HG02981 (cell line): ENCODE measurements around the gene SGMS1.
"Not testable (repeated sequence)": the region's sequence is repeated elsewhere in the genome, so short reads cannot be mapped to it uniquely, and the experiment has no call there.

Source experiments
- ATAC-seq: cut with Tn5 transposase; IDR thresholded peaks from one replicate; pipeline ENCODE4 v1.9.1; 2021; ENCODE audit warnings: mild to moderate bottlenecking, moderate library complexity; ENCODE audit not compliant: unreplicated experiment

The SGMS1 gene

DNA sequence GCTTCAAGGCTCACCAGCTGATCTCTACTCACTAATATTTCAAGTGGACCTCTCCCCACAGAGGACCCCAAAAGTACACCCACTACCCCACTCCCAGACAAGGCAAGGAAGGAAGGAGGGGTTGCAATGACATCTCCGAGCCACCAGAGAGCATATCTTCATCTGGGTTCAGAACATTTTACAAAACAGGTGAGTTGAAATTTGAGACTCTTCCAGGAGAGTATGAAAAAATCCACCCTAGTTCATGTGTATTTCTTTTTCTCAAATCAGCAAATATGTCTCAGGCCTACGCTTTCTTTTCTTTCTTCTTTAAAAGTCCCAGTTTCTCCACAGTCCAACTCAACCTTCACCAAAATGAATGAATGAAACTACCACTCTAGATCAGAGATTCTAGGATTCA lies 61.9 kb downstream of the SGMS1 start:
- ATAC-seq = no peak

DNA sequence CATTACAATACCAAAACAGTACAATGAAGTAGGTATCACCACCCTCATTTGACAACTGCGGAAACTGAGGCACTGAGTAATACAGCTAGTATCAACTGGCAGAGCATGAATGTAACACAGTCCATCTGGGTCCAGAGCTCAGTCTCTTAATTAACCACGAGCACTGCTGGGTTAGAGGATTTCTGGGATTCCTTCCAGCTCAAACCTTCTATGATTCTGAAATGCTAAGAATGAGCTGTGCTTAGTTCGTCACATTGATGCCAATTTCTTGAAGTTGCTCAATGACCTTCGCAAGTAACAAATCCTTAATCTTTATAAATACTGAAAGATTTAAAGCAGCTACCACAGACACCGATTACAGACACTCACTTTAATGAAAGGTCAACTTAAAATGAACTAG lies 62.5 kb downstream of the SGMS1 start:
- ATAC-seq = no peak

- ATAC-seq = no peak
Observed at GRCh38 chr10:50560370-50560769, 63.4 kb downstream of the SGMS1 start.

- no peak for ATAC-seq
Observed at GRCh38 chr10:50558371-50558770, 65.4 kb downstream of the SGMS1 start.

DNA sequence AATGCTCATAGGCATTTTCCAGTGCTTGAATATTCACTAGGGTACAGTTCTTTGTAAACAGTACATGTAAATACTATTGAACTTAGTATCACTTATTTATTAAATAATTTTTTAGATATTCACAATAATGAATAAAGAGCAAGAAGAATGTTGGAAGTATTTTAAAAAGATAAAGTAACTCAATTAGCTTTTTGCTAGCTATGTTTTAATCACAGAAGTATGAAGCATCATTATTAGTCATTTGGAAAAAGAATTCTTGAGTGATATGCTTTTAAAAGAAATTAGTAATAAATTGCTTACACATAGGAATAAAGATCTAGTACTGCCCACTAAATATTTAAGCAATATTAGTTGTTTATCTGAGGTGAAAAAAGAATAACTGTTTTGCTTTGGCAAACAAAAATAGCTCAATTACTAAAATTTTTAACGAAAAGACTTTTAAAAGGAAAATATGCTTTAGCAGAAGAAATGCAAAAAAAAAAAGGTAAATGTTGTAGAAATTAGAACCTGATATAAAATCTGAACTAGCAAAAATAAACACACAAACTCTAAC lies 66.5 kb downstream of the SGMS1 start:
- no peak for ATAC-seq

- ATAC-seq = no peak
Observed at GRCh38 chr10:50556237-50557120, 67.3 kb downstream of the SGMS1 start.

DNA sequence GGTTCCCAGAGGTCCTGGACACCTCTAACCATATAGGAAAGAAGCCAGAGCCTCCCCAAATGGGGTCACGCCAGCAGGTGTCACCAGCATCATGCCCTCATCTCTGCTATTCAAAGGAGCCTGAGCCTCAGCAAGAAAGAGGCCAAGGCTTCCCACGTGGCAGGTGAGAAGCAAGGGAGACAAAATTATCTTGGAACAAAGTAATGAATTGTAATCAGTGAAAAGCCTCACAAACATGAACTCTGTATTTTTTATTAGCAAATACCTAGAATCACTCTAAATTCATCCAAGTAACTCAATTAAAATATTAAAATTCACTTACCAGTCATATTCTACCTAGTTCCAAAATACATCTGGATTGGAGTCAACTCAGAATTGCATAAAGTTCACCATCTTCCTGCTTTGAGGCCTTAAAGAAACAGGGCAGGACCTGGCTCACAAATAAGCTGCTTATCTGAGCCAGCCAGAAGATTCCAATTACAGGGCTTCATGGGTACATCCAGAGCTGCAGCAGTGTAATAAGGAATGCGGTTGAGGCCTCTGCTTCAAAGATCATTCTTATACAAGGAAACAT lies 68.7 kb downstream of the SGMS1 start:
- no peak for ATAC-seq

GRCh38 chr10:50554376-50554994 lies 69.3 kb downstream of the SGMS1 start:
- ATAC-seq = no peak

GRCh38 chr10:50552771-50553535 lies 70.8 kb downstream of the SGMS1 start:
- ATAC-seq = peak; percentile 66

GRCh38 chr10:50552308-50552707 lies 71.4 kb downstream of the SGMS1 start:
- ATAC-seq = no peak

- ATAC-seq = no peak
Observed at GRCh38 chr10:50551894-50552293, 71.9 kb downstream of the SGMS1 start.

DNA sequence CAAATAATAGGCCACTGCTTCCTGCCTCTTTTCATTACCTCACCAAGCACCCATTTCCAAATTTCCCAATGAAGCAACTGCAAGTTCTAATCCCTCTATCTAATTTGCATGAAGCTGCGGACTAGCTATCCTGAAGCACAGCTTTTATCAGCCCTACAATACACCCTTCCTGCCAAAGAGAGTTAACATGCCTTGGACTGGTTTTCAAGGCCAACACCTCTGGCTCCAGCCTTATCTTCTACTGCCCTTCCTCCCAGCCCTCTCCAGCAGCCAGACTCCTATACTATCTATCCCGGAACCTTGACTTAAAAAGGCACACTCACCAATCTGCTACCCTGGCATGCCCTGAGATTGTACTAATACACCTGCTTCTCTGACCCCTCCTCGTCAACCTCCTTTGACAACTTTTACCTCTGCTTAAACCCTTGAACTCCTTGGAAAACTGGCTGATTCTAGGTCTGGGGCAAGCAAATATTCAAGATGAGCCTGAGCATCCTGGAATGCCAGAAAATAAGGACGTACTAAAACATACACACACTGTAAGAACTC lies 73.4 kb downstream of the SGMS1 start:
- ATAC-seq = no peak

GRCh38 chr10:50549186-50549585 lies 74.6 kb downstream of the SGMS1 start:
- ATAC-seq = not testable (repeated sequence)

DNA sequence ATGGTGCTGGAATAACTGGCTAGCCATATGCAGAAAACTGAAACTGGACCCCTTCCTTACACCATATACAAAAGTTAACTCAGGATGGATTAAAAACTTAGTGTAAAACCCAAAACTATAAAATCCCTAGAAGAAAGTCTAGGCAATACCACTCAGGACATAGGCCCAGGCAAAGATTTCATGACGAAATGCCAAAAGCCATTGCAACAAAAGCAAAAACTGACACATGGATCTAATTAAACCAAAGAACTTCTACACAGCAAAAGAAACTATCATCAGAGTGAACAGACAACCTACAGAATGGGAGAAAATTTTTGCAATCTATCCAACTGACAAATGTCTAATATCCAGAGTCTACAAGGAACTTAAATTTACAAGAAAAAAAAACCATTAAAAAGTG lies 75.3 kb downstream of the SGMS1 start:
- not testable (repeated sequence) for ATAC-seq

DNA sequence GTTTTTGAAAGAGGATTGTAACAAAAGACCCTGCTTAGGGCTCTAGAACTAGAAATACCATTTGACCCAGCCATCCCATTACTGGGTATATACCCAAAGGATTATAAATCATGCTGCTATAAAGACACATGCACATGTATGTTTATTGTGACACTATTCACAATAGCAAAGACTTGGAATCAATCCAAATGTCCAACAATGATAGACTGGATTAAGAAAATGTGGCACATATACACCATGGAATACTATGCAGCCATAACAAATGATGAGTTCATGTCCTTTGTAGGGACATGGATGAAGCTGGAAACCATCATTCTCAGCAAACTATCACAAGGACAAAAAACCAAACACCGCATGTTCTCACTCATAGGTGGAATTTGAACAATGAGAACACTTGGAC lies 77.5 kb downstream of the SGMS1 start:
- ATAC-seq = not testable (repeated sequence)

DNA sequence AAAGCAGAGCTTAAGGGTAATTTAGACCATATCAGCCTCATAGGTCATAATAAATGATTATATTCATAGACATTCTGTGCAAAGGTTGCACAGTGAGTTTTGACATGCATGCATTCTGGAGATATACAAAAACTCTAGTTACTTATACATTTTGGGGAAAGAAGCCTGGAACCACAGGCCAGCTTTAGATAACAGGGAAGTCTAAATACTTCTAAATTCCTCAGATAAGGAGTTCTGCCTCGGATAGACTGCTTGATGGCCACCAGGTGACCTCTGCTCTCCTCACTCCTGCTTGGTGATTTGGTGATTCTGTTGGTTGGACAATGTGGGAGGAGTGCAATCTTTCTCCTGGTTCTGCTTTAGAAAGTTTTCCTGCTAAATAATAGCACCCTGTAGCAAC lies 77.9 kb downstream of the SGMS1 start:
- no peak for ATAC-seq

GRCh38 chr10:50544857-50545429 lies 78.8 kb downstream of the SGMS1 start:
- ATAC-seq = no peak

DNA sequence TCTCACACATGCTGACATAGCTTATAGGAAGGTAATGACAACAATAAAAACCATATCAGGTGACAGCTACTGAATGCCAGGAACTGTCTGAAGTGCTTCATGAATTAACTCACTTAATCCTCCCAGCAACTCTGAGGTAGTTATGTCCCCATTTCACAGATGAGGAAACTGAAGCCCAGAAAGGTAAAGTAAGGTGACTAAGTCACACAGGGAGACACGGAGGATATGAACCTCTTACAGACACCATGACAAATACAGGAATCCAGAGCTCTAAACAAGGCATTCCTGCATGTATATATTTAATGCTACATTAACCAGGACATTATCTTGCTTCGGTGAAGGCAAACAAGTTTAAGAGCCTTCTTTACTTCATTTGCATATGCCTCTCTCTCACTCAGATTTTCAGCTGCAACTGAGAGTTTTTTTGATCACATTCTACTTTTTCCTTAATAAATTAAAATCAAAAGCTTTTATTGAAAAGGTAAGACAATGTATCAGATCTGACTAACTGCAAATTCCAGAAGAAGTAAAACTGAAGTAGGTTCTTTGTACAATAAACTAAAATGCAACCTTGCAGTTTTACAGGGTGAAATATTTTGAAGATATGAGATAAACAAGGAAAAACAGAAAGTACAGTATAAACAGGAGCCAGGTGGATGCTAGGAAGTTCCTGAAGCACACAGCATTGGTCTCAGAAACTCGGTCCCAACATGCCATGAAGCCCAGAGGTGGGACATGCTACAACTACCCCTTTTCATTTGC lies 79.5 kb downstream of the SGMS1 start:
- no peak for ATAC-seq

DNA sequence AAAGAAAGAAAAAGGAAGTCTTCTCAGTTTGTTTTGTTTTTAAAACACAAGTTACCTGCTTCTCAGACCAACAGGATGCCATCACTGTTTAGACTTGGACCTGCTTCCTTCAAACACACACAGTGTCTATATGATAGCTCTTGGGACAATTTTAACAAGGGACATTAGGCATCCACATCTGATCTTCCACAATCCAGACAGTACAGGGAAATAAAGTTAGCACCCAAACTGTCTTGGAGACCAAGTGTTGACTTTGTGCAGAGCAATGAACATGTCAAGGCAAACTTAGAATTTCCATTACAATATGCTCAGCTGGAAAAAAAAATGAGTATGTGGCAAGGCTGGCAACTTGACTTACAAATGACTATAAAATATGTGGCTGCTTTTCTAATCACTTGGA lies 80.9 kb downstream of the SGMS1 start:
- no peak for ATAC-seq

DNA sequence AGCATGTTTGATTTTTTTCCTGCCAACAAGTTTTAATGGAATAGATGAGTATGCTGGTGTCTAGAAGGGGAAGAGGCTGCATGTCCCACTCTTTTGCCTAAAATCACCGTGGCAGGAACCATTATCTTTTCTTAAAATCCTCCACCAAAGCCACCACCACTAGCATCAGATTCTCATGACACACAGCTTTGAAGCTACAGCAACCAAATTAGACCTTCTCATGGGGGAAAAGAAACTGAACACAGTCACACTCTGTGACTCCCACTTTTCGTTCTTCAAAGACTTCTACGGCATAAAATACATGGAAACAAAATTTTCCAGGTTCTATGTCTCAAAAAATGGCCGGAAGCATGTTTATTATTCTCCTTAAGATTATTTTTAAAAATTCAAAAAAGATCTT lies 81.8 kb downstream of the SGMS1 start:
- peak; percentile 27 for ATAC-seq
